GM19467 (cell line): ENCODE data around the gene SLC6A3.
"Not testable (repeated sequence)": the region's sequence is repeated elsewhere in the genome, so short reads cannot be mapped to it uniquely, and the experiment has no call there.

Source experiments
- ATAC-seq: cut with Tn5 transposase; IDR thresholded peaks from one replicate; pipeline ENCODE4 v1.9.1; 2021; ENCODE audit warnings: mild to moderate bottlenecking, moderate library complexity; ENCODE audit not compliant: unreplicated experiment

Gene SLC6A3

GRCh38 chr5:1465117-1465516 lies 19.9 kb upstream of the SLC6A3 start:
- no peak for ATAC-seq

DNA sequence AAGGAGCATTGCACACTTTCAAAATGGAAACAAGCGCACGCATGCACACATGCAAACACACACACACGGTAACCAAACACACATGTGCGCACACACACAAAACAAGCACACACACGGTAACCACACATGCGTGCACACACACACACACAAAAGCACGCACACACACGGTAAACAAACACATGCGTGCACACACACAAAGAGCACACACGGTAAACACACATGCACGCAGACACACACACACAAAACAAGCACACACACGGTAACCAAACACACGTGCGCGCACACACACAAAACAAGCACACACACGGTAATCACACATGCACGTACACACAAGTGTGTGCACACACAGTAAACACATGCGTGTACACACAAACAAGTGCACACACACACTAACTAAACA lies 19.3 kb upstream of the SLC6A3 start:
- ATAC-seq: no peak

GRCh38 chr5:1464096-1464446 lies 18.8 kb upstream of the SLC6A3 start:
- no peak for ATAC-seq

DNA sequence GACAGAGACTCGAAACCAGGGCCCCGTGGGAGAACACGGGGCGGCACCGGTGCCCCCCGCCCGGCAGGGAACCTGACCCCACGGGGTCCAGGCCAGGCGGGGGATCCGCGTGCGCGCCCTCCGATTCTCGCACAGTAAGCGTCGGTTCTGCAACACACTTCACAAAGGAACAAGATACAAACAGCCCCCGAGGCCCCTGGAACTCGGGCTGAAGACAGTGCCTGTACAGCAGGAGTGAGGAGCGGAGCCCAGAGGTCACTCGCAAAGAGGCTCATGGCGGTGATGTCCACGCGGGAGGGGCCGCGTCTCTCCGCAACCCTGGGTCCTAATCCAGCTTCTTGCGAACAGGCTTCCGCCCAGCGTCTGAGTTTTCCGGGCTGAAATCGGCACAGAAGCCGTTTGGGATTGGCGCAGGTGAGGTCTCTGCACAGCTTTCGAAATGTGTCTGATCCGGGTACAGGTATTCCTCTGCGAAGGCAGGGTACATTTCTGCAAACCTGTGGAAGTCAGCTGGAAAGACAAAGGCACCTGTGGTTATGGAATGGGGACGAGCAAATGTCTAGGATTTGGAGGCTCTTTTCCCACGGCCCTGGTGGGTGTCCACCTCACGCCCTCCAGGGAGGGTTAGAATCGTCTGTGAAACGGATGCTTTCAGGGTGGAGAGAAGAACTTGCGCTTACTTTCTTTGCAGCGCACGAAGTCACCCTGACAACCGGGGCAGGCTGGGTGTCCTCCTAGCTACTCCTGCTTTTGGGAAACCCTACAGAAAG lies 18.3 kb upstream of the SLC6A3 start:
- ATAC-seq: no peak

GRCh38 chr5:1462358-1462757 lies 17.1 kb upstream of the SLC6A3 start:
- ATAC-seq: no peak

DNA sequence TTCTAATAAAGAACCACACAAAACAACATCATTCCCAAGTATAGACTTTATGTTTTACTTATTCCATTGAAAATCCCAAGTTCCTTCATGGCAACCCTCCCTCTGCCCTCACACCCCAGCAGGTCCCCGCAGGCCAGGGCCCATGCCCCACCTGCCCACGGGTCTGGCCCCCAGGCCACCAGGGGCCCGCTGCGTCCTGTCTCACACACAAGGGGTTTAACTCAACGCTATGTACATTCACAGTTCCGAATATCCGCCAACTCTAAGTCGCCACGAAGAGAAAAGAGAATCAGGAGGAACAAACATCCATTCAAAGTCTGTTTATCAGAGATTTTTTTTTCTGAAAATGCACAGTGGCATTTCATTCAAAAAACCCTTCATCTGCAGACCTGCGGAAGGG lies 16.2 kb upstream of the SLC6A3 start:
- ATAC-seq: no peak

- ATAC-seq: no peak
Measured at GRCh38 chr5:1460054-1460682, 14.9 kb upstream of the SLC6A3 start.

- ATAC-seq: not testable (repeated sequence)
Measured at GRCh38 chr5:1459435-1459834, 14.2 kb upstream of the SLC6A3 start.

- ATAC-seq: not testable (repeated sequence)
Measured at GRCh38 chr5:1456110-1456881, 11.1 kb upstream of the SLC6A3 start.

GRCh38 chr5:1453613-1454012 lies 8.4 kb upstream of the SLC6A3 start:
- ATAC-seq: no peak

DNA sequence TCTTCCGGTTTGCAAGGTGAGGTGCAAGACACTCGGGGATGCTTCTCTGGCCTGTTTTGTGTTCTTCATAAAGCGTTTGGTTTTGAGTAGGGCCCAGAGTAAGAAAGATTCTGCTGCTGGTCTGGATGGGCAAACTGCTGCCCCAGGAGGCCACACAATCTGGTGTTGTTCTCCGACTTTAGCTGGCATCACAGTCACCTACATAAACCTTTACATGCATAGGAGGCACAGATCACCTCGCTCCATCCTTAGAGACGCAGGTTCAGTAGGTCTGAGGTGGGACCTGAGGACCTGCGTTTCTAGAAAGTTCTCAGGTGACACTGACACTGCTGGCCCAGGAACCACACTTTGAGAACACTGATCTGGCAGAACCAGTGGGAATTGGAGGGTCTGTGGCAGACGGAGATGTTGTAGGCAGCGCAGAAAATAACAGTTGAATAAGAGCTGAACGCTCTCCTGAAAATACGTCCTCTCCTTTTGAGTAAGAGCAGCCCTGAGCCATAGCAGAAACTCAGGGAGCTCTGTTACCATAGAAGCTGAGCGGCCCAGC lies 3.9 kb upstream of the SLC6A3 start:
- ATAC-seq: no peak

DNA sequence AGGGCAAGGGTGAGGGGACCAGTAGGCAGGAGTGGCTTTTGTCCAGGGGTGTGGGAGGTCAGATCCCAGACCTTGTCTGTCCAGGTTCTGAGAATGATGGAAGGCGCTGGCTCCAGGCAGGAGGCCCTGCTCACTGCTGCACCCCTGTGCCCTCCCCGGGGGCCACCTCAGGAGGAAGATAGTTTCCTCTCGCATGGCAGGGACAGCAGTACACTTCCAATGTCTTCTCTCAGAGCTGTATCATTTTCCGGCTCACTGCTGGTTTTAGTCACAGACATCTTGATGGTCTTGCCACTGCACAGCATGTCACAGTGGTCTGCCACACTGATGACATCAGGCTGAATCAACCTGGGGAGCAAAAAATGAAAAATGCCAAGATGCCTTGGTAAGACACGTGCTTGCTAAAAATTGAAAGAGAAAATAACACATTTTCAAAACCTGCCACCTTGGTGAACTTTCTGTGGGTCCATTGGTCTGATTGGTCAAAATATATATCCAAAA lies 3.3 kb upstream of the SLC6A3 start:
- no peak for ATAC-seq

GRCh38 chr5:1447671-1448361 lies 2.6 kb upstream of the SLC6A3 start:
- no peak for ATAC-seq

DNA sequence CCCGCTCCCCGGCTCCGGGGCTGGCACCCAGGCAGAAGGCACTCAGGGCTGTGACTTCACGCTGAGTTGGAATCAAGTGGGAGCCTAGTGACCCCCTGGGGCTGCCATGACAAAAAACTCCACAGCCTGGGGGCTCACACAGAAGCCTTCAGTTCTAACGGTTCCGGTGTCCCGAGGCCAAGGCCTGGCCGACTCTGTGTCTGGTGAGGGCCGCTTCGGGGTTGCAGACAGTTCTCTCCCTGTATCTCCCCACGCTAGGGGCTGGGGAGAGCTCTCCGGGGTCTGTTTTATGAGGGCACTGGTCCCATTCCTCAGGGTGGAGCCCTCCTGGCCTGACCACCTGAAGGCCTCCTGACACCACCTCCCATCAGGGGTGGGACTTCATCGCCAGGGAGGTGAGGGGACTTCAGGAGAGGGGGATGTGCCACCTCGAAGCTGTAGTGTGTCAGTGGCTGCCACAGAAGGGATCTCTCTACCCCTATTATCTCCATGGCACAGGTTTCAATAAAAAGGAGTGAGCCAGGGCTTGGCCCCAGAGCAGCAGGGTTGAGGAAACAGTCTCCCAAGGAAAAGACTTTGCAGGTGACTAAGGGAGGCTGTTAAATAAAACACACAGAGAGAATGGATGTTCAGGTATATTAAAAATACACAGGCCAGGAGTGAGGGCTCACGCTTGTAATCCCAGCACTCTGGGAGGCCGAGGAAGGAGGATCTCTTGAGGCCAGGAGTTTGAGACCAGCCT lies 1.5 kb upstream of the SLC6A3 start:
- ATAC-seq: no peak

DNA sequence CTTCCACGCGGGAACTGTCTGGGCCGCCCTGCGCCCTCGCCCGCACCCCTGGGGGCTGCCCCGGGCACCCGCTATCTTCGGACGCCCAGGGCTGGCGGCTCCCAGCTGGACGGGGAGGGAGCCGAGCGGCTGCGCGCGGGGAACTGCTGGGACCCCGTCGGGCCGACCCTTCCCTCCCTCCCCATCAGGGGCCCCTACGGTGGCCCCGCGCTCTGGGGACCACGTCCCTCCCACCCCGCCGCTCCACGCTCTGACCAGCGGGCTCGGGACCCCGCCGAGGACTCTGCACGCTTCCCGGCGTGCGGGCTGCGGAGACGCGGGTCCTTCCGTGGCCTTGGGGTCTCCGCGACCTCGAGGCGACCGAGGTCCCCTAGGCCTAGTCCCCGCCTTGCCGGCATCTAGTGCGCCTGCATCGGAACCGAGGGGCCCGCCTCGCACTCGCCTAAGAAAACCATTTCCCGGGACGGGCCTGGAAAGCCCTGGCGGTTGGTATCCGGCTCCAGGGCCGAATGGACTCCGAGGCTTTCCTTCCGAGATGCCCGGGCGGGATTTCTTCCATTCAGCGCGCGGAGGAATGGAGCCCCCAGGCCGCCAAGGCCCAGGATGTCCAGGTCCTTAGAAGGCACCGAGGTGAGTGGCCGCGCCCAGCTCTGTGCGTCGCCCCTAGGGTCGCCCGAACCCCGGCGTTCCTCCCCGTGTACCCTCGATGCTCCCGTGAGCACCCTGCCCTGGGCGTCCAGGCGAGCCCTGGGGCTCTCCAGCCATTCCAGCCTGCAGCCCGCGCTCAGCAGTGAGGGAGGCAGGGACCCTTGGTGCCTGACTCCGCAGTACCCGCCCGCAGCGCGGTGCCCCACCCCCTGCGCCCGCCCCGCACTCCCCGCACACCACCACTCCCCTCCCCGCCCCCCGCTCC lies 705 bp upstream of the SLC6A3 start:
- ATAC-seq: no peak

DNA sequence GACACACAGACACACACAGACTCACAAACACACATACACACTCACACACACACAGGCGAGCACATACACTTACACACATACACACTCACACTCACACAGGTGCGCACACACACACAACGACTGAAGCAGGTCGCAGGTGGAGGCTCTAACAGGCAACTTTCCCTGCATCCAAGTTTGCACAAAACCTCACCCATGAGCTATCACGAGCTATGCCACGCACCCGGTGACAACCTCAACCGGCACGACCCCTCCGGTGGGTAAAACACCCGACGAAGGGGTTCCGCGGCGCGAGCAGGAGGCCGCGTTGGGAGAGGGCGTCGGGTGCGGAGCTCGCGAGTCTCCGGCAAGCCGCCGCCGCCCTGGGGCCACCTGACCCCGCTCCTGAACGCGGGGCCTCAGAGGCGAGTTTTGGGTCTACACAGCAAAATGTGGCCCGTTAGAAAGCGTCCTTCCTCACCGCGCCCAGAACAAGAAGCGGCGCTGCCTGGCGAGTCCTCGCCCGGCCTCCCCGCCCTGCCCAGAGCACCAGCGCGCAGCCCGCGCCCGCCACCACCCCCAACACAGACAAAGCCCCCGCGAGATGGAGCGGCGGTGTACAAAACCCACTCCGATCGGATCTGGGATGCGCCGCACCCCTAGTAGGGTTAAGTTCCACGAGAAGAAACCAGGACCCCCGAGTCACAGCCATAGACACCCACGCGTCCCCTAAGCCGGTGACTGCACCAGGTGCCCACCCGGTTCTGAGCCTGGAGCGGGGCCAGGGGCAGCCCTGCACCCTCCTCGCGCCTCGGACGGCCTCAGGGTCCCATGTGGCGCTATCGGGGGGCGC lies 665 bp downstream of the SLC6A3 start:
- ATAC-seq: no peak

DNA sequence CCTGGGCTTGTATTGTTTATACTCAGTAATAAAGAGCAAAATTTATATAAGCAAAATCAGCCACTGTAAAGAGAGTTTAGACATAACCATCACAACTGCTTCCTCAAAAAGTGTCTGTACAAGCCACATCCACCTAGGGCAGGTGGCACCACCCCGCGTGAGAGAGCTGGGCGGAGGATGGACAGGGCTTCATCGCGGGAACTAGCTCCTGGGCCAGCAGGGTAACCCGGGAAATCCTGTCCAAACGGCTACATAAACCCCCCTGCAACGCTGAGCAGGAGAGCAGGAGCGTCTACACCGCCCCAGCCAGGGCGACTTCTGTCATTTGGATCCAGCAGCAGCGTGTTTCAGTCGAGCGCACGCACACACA lies 1.3 kb downstream of the SLC6A3 start:
- no peak for ATAC-seq

DNA sequence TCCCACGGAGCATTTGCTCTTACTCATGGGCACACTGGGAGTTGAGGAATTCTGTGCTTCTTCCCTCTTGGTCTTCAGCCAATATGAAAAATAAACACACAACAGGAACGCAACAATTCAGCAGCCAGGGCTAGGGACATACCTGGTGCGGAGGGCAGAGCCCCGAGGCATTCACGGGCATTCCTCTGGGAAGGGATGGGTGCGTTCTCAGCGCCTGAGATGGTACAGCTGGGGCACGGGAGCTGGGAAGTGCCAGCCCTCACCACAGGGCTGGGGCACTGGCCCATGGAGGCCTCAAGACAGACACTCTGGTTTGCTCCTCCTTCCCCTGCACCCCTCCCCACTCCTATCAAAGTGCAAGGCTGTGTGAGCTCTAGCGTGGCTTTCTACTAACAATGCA lies 2.1 kb downstream of the SLC6A3 start:
- ATAC-seq: no peak
